ENCODE results near the gene EDEM2. TPM values are rescaled to one million over a fixed set of nuclear protein-coding genes. Genes with fewer than 3 reads are reported as not detected.

Gene EDEM2
- total and polyA plus RNA-seq, 2 of the 13 experiments (the other 11 are each of a cell fraction or from before 2014, with no cell fraction given), result 33.1 to 46.9 TPM

DNA sequence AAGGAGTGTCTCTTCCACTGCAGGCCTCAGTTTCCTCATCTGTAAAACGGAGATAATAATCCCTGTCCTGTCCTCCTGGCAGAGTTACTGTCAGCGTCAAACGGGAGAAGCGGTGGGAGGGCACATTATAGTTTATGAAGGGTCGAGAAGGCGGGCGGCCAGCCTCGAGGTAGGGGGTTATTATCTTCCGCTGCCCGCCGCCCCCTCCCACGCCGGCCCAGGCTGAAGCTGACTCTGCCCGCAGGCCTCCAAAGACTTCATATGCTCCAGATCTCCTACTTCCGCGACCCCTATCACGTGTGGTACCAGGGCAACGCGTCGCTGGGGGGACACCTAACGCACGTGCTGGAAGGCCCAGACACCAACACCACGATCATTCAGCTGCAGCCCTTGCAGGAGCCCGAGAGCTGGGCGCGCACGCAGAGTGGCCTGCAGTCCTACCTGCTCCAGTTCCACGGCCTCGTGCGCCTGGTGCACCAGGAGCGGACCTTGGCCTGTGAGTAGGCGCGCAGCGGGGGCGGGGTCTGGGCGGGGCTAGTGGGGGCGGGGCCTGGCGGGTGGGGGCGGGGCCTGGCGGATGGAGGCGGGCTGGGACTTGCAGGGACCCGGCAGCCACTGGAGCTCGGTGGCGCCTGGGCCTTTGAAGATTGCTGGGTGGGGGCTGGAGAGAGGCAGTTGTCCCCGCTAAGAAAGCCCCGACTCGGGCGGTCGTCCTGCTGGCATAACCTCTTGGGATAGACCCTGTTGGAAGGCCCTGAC lies 27.5 kb upstream of the EDEM2 start (continued):
- TF ChIP-seq HMG20A (CRISPR knock-in tag; IDR thresholded peaks at IDR 0.05; ENCODE audit: borderline replicate concordance) (no peak), SALL1 (CRISPR knock-in tag; IDR thresholded peaks at IDR 0.05) (peak; percentile 98), ZNF501 (CRISPR knock-in tag; IDR thresholded peaks at IDR 0.05) (peak; percentile 83), TOPORS (CRISPR knock-in tag; IDR thresholded peaks at IDR 0.05) (peak; percentile 97), ZKSCAN1 (IDR thresholded peaks at IDR 0.05; ENCODE audit: low read length) (no peak), NFE2L1 (CRISPR knock-in tag; IDR thresholded peaks at IDR 0.05; ENCODE audit: borderline replicate concordance) (peak; percentile 83; the same call in 1 of the 2 replicates), ZNF326 (CRISPR knock-in tag; IDR thresholded peaks at IDR 0.05; ENCODE audit: borderline replicate concordance) (no peak), MEF2D (CRISPR knock-in tag; IDR thresholded peaks at IDR 0.05) (peak; percentile 60; the same call in 1 of the 2 replicates), POGZ (CRISPR knock-in tag; IDR thresholded peaks at IDR 0.05) (peak; percentile 81), ZNF441 (CRISPR knock-in tag; IDR thresholded peaks at IDR 0.05; ENCODE audit: borderline replicate concordance) (peak; percentile 82; the same call in 1 of the 2 replicates), ZNF547 (CRISPR knock-in tag; IDR thresholded peaks at IDR 0.05) (peak; percentile 65; the same call in 1 of the 2 replicates), ZNF12 (CRISPR knock-in tag; IDR thresholded peaks at IDR 0.05) (peak; percentile 76), ZBTB42 (CRISPR knock-in tag; IDR thresholded peaks at IDR 0.05) (no peak; the same call in 1 of the 2 replicates), ELF1 (CRISPR knock-in tag; IDR thresholded peaks at IDR 0.05) (peak; percentile 55; the same call in 1 of the 2 replicates)
- TF ChIP-seq, protein P1, sequence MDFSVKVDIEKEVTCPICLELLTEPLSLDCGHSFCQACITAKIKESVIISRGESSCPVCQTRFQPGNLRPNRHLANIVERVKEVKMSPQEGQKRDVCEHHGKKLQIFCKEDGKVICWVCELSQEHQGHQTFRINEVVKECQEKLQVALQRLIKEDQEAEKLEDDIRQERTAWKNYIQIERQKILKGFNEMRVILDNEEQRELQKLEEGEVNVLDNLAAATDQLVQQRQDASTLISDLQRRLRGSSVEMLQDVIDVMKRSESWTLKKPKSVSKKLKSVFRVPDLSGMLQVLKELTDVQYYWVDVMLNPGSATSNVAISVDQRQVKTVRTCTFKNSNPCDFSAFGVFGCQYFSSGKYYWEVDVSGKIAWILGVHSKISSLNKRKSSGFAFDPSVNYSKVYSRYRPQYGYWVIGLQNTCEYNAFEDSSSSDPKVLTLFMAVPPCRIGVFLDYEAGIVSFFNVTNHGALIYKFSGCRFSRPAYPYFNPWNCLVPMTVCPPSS (IDR thresholded peaks at IDR 0.05), result no peak
- TF ChIP-seq, protein P2, sequence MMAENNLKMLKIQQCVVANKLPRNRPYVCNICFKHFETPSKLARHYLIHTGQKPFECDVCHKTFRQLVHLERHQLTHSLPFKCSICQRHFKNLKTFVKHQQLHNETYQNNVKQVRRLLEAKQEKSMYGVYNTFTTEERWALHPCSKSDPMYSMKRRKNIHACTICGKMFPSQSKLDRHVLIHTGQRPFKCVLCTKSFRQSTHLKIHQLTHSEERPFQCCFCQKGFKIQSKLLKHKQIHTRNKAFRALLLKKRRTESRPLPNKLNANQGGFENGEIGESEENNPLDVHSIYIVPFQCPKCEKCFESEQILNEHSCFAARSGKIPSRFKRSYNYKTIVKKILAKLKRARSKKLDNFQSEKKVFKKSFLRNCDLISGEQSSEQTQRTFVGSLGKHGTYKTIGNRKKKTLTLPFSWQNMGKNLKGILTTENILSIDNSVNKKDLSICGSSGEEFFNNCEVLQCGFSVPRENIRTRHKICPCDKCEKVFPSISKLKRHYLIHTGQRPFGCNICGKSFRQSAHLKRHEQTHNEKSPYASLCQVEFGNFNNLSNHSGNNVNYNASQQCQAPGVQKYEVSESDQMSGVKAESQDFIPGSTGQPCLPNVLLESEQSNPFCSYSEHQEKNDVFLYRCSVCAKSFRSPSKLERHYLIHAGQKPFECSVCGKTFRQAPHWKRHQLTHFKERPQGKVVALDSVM (CRISPR knock-in tag; IDR thresholded peaks at IDR 0.05), result peak; percentile 25; the same call in 1 of the 2 replicates
- TF ChIP-seq, protein P3, sequence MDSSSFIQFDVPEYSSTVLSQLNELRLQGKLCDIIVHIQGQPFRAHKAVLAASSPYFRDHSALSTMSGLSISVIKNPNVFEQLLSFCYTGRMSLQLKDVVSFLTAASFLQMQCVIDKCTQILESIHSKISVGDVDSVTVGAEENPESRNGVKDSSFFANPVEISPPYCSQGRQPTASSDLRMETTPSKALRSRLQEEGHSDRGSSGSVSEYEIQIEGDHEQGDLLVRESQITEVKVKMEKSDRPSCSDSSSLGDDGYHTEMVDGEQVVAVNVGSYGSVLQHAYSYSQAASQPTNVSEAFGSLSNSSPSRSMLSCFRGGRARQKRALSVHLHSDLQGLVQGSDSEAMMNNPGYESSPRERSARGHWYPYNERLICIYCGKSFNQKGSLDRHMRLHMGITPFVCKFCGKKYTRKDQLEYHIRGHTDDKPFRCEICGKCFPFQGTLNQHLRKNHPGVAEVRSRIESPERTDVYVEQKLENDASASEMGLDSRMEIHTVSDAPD (CRISPR knock-in tag; IDR thresholded peaks at IDR 0.05), result peak; percentile 90
- TF ChIP-seq, protein P4, sequence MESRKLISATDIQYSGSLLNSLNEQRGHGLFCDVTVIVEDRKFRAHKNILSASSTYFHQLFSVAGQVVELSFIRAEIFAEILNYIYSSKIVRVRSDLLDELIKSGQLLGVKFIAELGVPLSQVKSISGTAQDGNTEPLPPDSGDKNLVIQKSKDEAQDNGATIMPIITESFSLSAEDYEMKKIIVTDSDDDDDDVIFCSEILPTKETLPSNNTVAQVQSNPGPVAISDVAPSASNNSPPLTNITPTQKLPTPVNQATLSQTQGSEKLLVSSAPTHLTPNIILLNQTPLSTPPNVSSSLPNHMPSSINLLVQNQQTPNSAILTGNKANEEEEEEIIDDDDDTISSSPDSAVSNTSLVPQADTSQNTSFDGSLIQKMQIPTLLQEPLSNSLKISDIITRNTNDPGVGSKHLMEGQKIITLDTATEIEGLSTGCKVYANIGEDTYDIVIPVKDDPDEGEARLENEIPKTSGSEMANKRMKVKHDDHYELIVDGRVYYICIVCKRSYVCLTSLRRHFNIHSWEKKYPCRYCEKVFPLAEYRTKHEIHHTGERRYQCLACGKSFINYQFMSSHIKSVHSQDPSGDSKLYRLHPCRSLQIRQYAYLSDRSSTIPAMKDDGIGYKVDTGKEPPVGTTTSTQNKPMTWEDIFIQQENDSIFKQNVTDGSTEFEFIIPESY (CRISPR knock-in tag; IDR thresholded peaks at IDR 0.05), result peak; percentile 90
- TF ChIP-seq, protein P5, sequence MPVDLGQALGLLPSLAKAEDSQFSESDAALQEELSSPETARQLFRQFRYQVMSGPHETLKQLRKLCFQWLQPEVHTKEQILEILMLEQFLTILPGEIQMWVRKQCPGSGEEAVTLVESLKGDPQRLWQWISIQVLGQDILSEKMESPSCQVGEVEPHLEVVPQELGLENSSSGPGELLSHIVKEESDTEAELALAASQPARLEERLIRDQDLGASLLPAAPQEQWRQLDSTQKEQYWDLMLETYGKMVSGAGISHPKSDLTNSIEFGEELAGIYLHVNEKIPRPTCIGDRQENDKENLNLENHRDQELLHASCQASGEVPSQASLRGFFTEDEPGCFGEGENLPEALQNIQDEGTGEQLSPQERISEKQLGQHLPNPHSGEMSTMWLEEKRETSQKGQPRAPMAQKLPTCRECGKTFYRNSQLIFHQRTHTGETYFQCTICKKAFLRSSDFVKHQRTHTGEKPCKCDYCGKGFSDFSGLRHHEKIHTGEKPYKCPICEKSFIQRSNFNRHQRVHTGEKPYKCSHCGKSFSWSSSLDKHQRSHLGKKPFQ (CRISPR knock-in tag; IDR thresholded peaks at IDR 0.05; ENCODE audit: insufficient replicate concordance), result peak; percentile 61

Data from HepG2 (cell line).